Measurements from ENCODE around the gene ALDH2.

GRCh38 chr12:111761099-111761498 lies 5.6 kb upstream of the ALDH2 start:
- TF ChIP-seq EP300 (IDR thresholded peaks at IDR 0.05) (no peak), POLR2A (IDR thresholded peaks at IDR 0.05; ENCODE audit: low read depth) (no peak)
